Measurements from ENCODE around the gene NRG4.

- TF ChIP-seq CTCF (IDR thresholded peaks at IDR 0.05): no peak
- no peak for TF ChIP-seq POLR2A (IDR thresholded peaks at IDR 0.05)
Measured at GRCh38 chr15:76033438-76033837, 21.2 kb upstream of the NRG4 start.
